GM08714 (cell line): Measurements from ENCODE around the gene TTC27.

Experiments
- H3K4me3 ChIP-seq: fragments of 200-500 bp; sonication (Bioruptor generic); 2 replicates; pipeline ENCODE4 v1.5.1; 2014; ENCODE audit warnings: mild to moderate bottlenecking, low read length, inconsistent platforms
- ZNF274 ChIP-seq: IDR thresholded peaks from 2 replicates; pipeline ENCODE4 v1.6.1; 2012; ENCODE audit warnings: mild to moderate bottlenecking, low read depth, low read length

TTC27 gene

GRCh38 chr2:32777714-32778113 lies 149.9 kb downstream of the TTC27 start:
- no peak overlapping the region for H3K4me3 ChIP-seq
- no peak for TF ChIP-seq ZNF274

GRCh38 chr2:32780961-32781360 lies 153.1 kb downstream of the TTC27 start:
- TF ChIP-seq ZNF274, result no peak

GRCh38 chr2:32783469-32783868 lies 155.6 kb downstream of the TTC27 start:
- TF ChIP-seq ZNF274, result no peak
- H3K4me3 ChIP-seq, result no peak overlapping the region

More at GRCh38 chr2:32780961-32781360, 153.1 kb downstream of the TTC27 start:
- no peak overlapping the region for H3K4me3 ChIP-seq

- TF ChIP-seq ZNF274, result no peak
- no peak overlapping the region for H3K4me3 ChIP-seq
Observed at GRCh38 chr2:32783933-32784332, 156.1 kb downstream of the TTC27 start.

DNA sequence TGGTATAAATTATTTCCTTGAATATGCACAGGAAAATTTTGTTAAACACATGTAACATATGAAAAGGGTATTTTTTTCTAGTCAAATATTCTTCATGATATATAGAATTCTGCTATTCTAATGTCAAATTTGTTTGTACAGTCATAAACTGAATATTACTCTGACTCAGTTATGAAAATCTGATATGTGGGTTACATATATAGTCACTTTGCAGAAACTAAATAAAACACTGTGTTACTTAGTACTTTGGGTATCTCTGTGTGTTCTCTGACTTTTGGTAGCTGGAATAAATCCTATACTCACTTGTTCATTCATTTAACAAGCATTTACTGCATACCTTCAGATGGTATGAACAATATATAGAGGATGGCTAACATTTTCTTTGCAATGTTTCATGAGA lies 159.4 kb downstream of the TTC27 start:
- no peak overlapping the region for H3K4me3 ChIP-seq
- no peak for TF ChIP-seq ZNF274

- H3K4me3 ChIP-seq, result no peak overlapping the region
- TF ChIP-seq ZNF274, result no peak
Observed at GRCh38 chr2:32788114-32788513, 160.3 kb downstream of the TTC27 start.

GRCh38 chr2:32792416-32792815 lies 164.6 kb downstream of the TTC27 start:
- TF ChIP-seq ZNF274, result no peak
- no peak overlapping the region for H3K4me3 ChIP-seq

- H3K4me3 ChIP-seq, result no peak overlapping the region
- no peak for TF ChIP-seq ZNF274
Observed at GRCh38 chr2:32798829-32799228, 171.0 kb downstream of the TTC27 start.

DNA sequence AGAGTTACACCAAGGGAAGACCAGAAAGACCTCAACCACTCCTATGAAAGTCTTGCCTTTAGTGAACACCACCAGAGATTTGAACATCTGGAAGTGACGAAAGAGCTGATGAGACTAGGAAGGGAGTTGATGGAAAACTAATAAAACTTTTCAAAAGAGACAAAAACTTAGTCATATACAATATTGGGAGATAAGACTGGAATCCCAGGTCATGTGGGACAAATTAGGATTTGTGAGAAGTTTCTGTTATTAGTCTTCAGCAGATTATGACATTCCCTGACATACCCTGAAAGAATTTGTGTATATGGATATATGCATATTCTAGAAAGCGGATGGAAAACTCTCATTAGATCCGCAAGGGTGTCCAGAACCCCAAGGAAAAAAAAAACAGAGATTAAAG lies 173.9 kb downstream of the TTC27 start:
- H3K4me3 ChIP-seq, result no peak overlapping the region
- TF ChIP-seq ZNF274, result no peak

GRCh38 chr2:32802877-32803276 lies 175.0 kb downstream of the TTC27 start:
- no peak for TF ChIP-seq ZNF274
- no peak overlapping the region for H3K4me3 ChIP-seq

- TF ChIP-seq ZNF274, result no peak
- H3K4me3 ChIP-seq, result no peak overlapping the region
Observed at GRCh38 chr2:32804205-32804604, 176.4 kb downstream of the TTC27 start.

- TF ChIP-seq ZNF274, result no peak
Observed at GRCh38 chr2:32805104-32806095, 177.6 kb downstream of the TTC27 start.

GRCh38 chr2:32806857-32807256 lies 179.0 kb downstream of the TTC27 start:
- no peak for TF ChIP-seq ZNF274
- H3K4me3 ChIP-seq, result no peak overlapping the region

More at GRCh38 chr2:32805104-32806095, 177.6 kb downstream of the TTC27 start:
- no peak overlapping the region for H3K4me3 ChIP-seq

DNA sequence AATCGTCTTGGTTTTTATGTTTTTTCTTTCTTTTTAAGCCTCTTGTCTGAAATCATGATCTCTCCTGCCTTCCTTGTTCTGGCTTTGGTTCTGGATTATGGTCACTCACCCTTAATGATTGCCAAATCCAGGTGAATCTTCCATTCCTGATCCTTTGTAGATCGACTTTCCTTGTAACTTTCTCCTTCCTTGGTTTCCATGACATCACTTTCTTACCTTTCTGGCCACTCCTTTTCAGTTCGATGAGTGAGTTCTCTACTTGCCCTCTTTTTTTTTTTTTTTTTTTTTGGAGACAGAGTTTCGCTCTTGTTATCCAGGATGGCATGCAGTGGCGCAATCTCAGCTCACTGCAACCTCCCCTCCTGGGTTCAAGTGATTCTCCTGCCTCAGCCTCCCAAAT lies 179.8 kb downstream of the TTC27 start:
- TF ChIP-seq ZNF274, result no peak
- H3K4me3 ChIP-seq, result no peak overlapping the region

- H3K4me3 ChIP-seq, result no peak overlapping the region
- TF ChIP-seq ZNF274, result no peak
Observed at GRCh38 chr2:32810909-32811495, 183.2 kb downstream of the TTC27 start.
